Ishikawa (cell line): ENCODE data around the gene NEBL.

Experiments
- CEBPB ChIP-seq: IDR thresholded peaks from 2 replicates; pipeline ENCODE4 v1.6.1; 2012
- CREB1 ChIP-seq: IDR thresholded peaks from 2 replicates; pipeline ENCODE4 v1.6.1; 2012; ENCODE audit warnings: low read depth
- EGR1 ChIP-seq: IDR thresholded peaks from 2 replicates; pipeline ENCODE4 v1.6.1; 2012
- EP300 ChIP-seq: IDR thresholded peaks from 2 replicates; pipeline ENCODE4 v1.6.1; 2012; ENCODE audit warnings: borderline replicate concordance
- FOXM1 ChIP-seq: IDR thresholded peaks from 2 replicates; pipeline ENCODE4 v1.6.1; 2012; ENCODE audit warnings: low read depth, borderline replicate concordance
- MAX ChIP-seq: IDR thresholded peaks from 2 replicates; pipeline ENCODE4 v1.6.1; 2012
- NFIC ChIP-seq: IDR thresholded peaks from 2 replicates; pipeline ENCODE4 v1.6.1; 2012
- RAD21 ChIP-seq: IDR thresholded peaks from 2 replicates; pipeline ENCODE4 v1.6.1; 2012; ENCODE audit warnings: low read depth
- REST ChIP-seq: IDR thresholded peaks from 2 replicates; pipeline ENCODE4 v1.6.1; 2012; ENCODE audit warnings: low read depth, mild to moderate bottlenecking
- TAF1 ChIP-seq: IDR thresholded peaks from 2 replicates; pipeline ENCODE4 v1.6.1; 2012; ENCODE audit warnings: low read depth, mild to moderate bottlenecking
- TCF12 ChIP-seq: IDR thresholded peaks from 2 replicates; pipeline ENCODE4 v1.6.1; 2012; ENCODE audit warnings: low read depth
- TEAD4 ChIP-seq: IDR thresholded peaks from 2 replicates; pipeline ENCODE4 v1.6.1; 2012
- USF1 ChIP-seq: IDR thresholded peaks from 2 replicates; pipeline ENCODE4 v1.6.1; 2012
- YY1 ChIP-seq: IDR thresholded peaks from 2 replicates; pipeline ENCODE4 v1.6.1; 2012; ENCODE audit warnings: low read depth
- ZBTB7A ChIP-seq: IDR thresholded peaks from 2 replicates; pipeline ENCODE4 v1.6.1; 2012; ENCODE audit warnings: low read depth

The NEBL gene

GRCh38 chr10:20897146-20897825 is at the start of gene NEBL:
Gene NEBL, minus strand, starts transcription at chr10:20897311. Its CDS starts 106 bp downstream, at chr10:20897205.
- TF ChIP-seq YY1, result no peak
- no peak for TF ChIP-seq CREB1
- no peak for TF ChIP-seq EGR1
- TF ChIP-seq RAD21, result no peak
- TF ChIP-seq REST, result no peak
- TF ChIP-seq FOXM1, result no peak
- no peak for TF ChIP-seq TEAD4
- no peak for TF ChIP-seq ZBTB7A
- no peak for TF ChIP-seq MAX
- TF ChIP-seq USF1, result no peak

- TF ChIP-seq NFIC (no peak), TEAD4 (no peak), USF1 (no peak), EGR1 (no peak), EP300 (no peak), YY1 (no peak), TCF12 (no peak), ZBTB7A (no peak), REST (no peak), MAX (no peak), CREB1 (no peak), FOXM1 (no peak), CEBPB (no peak), TAF1 (no peak), RAD21 (no peak)
Observed at GRCh38 chr10:20945546-20946332, 48.6 kb upstream of the NEBL start.

- TF ChIP-seq MAX (no peak), USF1 (no peak), NFIC (no peak), CREB1 (no peak), RAD21 (no peak), REST (no peak), CEBPB (no peak), TAF1 (no peak), EP300 (no peak), TCF12 (no peak)
Observed at GRCh38 chr10:20944789-20945502, 47.8 kb upstream of the NEBL start.
